HG03045 (cell line): ENCODE data around the gene CBX5.
"Not testable (repeated sequence)": the region's sequence is repeated elsewhere in the genome, so short reads cannot be mapped to it uniquely, and the experiment has no call there.

Experiments
- ATAC-seq: cut with Tn5 transposase; IDR thresholded peaks from one replicate; pipeline ENCODE4 v1.9.1; 2021; ENCODE audit warnings: mild to moderate bottlenecking, moderate library complexity; ENCODE audit not compliant: unreplicated experiment

Gene CBX5

DNA sequence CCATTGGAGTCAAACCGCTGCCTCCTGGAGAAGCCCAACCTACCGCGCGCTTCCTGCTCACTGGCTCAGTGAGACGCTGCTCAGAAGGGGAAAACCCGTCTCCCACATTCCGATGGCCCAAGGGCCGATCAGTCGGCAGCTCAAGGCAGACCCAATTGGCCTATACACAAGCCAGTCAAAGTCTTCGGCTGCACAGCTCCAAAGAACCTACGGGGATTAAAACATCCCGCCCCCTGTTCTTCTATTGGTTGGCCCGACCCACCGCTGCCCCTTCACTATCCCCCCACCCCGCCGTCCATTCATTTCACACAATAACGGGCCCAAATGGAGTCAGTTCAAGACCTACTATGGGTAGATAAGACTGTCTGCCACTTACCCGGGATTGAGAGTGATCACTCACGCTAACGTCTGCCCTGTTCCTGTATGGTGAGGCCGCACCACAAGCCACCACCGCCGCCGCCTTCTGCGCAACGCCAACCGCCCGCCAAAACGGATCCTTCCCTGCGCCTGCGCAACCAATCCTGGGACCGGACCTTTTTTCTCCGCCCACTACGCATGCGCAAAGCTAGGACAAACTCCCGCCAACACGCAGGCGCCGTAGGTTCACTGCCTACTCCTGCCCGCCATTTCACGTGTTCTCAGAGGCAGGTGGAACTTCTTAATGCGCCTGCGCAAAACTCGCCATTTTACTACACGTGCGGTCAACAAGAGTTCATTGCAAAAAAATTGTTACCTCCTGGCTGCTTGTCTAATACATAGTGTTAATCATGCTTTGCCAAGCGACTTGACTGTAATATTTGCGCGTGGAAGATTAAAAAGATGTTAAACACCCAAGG is at the start of gene CBX5:
Gene CBX5 (minus strand): TSS at position 491 of the 836 bp plus-strand sequence. CDS start 22,472 bp downstream, outside the sequence.
- ATAC-seq, result peak; percentile 68

DNA sequence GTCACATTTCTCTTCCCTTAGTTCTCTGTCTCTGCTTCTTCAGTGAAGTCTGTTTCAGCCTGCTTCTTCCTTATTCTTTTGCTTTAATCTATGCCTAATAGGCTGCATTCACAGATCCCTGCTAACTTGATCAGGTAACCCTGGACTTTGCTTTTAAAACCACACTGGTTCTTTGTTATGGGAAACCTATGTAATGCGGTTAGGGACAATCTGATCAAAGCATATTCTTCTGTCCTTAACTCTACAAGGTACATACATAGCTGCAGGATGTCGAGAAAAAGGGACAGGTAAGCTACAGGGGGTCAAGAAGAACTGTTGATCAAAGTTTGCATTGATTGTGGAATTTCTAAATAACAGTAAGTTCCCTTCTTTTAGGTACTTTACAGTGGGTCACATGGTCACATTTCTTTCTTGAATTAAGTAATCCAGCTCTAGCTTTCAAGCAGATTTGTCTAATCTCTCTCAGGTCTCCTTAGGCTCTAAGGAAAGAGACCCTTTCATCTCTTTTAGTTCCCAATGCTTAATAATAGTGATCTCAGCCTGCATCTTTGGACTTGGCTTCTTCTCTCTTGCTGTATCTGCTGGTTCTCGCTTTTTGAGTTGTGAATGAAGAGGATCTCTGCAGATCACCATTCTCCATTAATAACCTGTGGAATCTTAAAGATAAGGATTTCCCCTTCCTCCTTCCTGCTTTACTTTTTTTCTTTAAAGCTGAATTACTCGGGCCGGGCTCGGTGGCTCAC is 48.8 kb upstream of the CBX5 start:
- no peak for ATAC-seq

DNA sequence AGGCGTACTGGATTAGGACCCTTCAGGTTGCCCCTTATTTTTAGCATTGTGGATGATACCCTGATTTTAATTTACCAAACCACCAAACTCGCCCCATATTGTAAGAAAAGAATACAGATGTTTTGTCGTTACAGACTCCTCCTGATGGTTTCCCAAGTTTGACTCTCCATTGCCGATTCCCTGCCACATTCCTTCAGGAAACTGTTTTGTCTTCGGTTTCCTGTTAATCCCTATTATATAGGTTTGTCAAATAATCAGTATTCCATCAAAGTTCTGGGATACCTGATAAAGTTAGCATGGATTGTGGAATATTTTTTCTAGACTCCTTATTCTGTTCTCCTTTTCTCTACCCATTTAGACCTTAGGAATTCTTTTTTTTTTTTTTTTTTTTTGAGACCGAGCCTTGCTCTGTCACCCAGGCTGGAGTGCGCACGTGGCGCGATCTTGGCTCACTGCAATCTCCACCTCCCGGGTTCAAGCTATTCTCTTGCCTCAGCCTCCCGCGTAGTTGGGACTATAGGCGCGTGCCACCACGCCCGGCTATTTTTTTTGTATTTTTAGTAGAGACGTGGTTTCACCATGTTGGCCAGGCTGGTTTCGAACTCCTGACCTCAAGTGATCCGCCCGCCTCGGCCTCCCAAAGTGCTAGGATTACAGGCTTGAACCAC is 45.7 kb upstream of the CBX5 start:
- not testable (repeated sequence) for ATAC-seq

DNA sequence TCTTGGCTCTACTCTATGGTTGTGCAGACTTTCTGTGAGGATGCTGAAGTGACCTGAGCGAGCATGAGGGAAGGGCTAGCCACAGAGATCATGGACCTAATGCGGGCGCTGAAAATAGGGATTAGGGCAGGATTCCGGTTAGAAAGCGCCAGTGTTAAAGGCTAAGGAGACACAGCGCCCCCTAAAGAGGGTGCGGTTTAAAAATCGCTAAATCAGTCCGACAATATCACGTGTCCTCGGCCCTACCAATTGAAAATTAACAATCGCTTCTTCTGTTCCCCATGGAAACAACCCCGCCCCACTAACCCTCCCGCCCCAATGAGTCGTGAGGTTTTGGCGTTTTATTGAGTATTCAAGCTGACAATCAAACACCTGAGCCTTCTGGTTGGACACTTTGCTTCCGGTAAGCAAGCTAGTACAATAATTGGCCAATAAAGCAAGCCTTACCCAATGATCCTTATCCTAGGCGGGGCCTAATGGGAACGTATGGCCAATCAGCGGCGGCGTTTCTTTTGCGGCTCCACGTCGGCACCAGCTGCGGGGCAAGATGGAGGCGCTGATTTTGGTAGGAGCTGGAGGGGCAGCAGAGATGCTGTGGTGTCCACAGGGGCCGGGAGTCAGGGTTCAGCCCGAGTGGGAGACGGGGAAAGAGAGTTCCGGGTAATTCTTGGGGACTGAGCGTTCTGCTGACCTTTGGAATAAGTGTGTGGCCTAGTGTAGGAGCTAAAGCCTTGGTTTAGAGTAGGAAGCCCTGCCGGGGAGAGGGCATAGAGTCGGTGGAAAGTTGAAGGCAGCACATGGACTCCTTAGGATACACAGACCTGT is 44.9 kb upstream of the CBX5 start, which contains the start of gene COPZ1:
Gene COPZ1 (plus strand): TSS at position 515 of the 825 bp plus-strand sequence. CDS start 33 bp downstream, at position 548.
- peak; percentile 98 for ATAC-seq

DNA sequence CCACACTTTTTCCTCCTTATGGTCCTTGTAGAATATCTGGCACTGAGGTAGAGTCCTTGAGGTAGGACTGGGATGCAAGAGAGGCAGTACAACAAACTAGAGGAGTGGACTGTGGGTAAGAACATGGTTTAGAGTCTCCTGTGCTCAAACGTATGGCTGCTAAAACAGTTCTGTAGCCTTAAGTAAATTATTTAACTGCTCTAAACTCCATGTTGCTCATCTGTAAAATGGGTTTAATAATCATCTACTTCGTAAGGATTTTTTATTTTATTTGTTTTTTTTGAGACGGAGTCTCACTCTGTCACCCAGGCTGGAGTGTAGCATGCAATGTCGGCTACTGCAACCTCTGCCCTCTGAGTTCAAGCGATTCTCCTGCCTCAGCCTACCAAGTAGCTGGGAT is 41.4 kb upstream of the CBX5 start:
- ATAC-seq, result no peak

DNA sequence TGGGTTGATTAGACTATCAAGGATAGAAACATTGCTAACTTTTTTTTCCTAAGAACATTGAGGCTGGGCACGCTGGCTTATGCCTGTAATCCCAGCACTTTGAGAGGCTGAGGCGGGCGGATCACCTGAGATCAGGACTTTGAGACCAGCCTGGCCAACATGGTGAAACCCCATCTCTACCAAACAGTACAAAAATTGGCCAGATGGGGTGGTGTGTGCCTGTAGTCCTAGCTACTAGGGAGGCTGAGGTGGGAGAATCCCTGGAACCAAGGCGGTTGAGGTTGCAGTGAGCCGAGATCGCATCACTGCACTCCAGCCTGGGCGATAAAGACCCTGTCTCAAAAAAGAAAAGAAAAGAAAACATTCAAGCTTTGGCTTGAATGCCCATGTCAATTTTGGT is 32.4 kb upstream of the CBX5 start:
- ATAC-seq, result not testable (repeated sequence)

DNA sequence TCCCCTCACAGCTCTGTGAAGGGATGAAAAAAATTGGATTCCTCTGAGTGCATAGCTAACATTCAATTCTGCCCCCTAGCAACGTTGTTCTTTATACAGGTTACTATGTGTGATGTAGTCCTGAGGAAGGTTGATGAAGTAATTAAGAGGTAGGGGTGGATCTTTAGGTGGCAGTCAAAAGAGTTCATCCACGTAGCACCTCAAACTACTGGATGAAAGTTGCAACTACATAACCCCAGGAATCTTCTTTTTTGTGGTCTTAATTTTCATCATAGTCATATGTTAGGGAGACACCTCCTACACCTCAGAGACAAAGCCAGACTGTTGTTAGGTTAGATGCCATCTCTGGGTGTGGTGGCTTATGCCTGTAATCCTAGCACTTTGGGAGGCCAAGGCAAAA is 31.1 kb upstream of the CBX5 start:
- ATAC-seq, result no peak

DNA sequence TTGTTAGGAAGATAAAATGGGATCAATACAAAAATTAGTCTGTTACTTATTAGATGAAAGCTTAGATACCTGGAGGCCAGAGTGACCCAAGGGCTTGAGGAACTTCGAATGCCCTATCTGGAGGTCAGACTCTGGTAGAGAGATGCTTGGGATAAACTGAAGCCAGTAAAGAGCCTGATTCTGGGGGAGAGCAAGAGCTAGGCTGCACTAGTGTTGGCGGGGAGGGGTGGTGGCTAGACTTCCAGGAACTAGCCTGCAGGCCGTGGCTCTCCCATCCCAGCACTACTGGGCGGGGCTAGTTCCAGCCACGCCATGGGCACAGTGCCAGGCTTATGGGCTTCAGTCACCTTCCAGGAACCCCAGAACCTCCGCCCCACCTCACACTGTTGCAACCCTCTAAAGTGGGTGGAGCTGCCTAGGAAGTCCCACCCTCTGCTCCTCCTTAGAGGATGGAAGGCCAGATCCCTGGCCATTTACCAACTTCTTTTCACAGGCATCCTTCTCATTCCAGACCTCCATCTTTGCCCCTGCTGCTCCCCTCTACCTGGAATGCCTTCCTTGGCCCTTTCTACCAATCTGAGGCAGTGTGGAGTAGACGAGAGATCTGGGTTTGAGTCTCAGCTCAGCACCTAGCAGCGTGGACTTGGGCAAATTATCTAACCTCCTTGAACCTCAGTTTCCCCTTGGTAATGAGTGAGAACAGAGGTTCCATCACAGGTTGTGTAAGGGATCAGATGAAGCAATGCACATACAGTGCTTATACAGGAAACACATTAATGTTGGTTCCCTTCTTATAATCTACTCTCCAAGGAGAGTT is 27.2 kb upstream of the CBX5 start:
- no peak for ATAC-seq

DNA sequence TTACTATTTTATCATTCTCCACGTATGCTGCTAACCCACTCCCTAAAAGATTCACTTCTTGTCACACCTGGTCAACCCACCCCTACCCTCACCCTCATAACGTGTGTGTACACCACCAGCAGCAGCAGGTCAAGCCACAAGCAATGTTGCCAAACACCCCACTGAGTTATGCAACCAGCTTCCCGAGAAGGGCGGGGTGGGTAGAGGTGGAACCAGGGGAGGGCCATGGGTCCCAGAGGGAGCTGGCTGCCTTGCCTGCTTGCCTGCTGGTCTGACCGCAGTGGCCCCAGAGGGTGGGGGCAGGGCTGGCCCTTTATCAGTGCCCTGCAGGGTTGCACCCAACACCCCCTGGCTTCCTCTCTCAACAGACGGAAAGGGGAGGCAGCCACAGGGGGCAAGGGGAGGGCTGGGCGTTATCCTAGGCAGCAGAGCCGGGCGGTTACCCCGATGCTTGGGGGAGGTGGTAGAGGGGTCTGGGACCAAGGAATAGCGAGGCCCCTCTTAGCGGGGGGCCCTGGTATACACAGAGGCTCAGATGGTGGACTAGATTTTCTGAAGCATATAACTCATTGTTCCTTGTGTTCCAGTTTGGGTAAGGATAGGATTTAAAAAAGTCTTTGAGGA is 24.4 kb upstream of the CBX5 start:
- no peak for ATAC-seq

DNA sequence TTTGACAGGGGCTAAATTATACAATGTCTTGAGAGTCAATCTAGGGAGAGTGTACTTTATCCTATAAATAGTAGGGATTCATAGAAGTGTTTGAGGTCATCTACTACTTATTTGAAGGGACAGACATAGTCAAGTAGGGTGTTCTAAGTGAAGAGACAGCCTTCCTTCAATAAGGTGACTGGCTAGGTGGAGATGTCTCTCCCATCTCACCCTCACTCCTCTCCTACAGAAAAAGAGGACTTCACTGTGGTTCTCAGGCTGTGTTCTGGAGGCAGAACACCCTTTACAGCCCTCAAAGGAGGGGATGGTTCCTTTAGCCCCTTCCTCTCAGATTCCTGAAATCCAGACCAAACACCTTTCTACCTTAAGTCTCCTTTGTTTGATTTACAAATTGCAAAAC is 23.7 kb upstream of the CBX5 start:
- no peak for ATAC-seq

DNA sequence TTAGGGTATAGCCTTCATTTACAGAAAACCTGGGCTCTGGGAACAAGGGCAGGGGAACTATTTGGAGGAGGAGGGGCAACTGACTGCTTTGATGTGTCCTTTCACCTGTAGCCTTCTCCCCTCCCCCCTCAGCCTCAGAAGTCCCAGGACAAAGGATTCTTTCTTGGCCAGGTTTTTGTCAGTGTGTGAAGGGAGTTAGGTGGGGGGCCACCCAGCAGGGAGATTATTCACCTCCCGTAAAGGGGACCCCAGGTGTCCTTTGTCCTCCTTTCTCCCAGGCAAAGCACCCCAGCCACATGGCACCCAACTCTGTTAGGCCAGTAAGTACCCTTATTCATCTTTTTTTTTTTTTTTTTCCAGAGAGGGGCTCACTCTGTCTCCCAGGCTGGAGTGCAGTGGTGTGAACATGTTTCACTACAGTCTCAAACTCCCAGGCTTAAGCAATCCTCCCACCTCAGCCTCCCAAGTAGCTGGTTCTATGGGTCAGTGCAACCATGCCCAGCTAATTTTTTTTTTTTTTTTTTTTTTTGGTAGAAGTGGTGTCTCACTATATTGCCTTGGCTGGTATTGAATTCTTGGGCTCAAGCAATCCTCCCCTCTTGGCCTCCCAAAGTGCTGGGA is 21.6 kb upstream of the CBX5 start:
- ATAC-seq, result no peak

DNA sequence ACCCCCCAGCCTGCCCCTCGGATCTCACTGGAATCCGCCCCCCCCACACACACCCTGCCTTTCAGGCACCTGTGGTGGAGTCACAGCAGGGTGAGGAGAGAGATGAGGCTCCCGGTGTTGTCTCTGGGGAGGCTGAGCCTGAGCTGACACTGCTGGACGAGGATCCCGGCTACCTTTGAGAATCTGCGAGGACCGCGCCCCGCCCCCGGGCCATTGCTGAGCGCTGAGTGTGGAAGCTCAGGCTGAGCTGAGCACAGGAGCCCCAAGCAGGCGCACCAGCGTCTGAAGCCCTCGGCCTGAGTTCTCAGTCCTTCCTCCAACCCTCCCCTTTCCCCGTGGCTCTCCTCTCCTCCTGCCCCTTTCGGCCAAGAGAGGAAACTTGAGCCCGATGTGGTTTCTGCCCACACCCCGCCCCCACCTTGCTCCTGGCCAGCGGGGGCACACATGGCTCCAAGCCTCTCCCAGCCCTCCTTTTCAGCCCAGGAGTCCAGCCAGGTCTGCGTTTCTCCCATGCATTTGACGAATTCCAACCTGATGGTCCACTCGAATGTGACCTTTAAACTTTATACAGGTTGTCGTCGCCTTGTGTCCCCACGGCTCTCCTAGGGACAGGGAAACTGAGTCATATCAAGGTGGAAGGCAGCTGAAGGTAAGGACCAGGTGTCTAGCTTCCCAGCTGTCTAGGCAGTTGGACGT is 21.0 kb upstream of the CBX5 start, which contains the start of gene NFE2:
Gene NFE2 (minus strand): TSS at position 284 of the 696 bp plus-strand sequence. CDS start 5,767 bp downstream, outside the sequence.
- ATAC-seq, result no peak

DNA sequence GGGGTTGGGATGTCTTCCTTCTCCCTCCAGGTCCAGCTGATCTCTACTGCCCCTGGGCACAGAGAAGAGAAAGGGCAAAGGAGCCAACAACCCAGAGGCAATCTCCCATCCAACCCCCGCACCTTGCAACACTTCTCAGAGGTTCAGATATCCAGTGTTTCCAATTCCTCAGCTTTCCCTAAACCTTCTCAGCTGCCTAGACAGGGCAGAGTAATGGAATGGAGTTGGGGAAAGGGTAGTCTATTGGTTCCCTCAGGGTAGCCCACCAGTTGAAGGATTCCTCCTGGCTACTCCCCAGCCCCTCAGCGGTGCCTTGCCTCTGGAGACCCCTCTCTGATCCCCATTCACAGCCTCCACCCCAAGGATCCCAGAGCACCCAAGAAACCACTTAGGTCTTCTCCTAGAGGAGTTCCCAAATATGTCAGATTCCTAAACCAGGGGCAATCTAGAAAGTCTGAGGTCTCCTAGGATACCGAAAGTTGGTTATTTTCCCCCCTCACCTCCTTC is 20.4 kb upstream of the CBX5 start:
- no peak for ATAC-seq

DNA sequence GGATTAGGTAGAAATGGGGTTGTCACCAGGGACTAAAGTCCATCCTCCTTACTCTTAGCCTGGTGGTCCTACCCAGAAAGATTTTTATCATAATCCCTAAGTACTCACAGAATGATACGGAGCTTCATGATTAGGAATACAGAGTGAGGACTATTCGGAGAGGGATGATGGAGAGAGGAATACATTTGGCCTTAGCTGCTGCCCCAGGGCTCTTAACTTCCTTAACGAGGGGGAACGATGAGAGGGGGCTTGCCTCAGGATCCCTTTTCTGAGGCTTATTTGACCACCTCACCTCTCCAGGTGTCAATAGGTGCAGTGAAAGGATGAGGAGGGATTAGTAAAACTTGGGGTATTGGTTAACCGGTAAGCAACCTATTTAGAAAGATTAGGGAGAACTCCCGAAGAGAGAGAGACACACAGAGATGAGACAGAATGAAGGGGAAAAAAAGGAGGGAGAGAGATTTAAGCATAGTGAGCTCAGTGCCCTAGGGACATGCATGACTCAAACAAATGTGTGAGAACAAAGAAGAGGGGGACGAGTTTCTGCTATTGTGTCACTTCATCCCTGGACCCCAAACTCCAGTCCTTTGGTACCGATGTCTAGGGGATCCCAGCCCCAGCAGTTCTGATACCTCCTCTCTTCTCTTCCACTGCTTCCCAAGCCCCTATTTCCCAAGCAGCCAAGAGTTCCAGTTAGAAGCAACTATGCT is 19.7 kb upstream of the CBX5 start:
- ATAC-seq, result no peak

DNA sequence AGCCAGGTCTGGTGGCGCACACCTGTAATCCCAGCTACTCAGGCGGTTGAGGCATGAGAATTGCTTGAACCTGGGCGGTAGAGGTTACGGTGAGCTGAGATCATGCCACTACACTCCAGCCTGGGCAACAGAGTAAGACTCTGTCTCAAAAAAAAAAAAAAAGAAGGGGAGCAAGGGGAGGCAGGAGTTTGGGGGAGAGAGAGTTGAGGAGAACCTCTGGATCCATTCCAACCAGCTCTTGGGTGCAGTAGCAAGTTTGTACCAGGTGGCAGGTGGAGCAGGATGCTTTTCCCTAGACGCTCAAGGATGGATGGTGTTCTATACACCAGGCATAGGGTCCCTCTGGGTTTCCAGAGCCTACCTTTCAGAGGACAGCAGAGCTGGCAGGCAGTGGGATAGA is 19.0 kb upstream of the CBX5 start:
- ATAC-seq, result no peak

DNA sequence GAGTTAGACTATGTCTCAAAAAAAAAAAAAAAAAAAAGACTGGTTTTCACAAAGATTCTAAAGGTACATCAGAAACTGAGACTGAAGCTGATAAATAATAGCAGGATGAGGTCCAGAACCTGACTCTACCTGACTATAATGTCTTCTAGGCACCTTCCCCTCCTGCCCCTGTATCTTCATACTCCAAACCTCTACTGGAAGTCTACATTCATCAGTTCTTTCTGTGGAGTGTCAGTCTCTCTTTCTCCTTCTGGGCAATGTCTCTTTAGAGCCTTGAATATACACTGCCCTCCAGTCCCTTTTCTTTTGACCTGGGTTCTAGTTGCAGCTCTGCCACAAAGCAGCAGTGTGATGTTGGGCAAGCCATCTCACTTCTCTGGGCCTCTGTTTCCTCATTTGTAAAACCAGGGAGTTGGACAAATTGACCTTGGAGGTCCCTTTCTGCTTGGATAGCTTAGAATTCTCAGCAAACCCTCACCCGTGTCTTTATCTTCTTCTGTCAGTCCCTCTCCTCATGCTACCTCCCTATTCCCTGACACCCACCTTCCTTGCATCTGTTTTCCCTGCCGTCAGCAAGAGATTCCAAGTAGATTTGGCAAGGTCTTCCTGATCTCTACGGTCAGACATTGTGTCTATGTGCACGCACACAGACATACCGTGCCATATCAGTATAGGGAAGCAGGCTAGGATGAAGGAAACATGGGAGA is 16.6 kb upstream of the CBX5 start:
- no peak for ATAC-seq
